ENCODE data around the gene CCDC146. TPM values are rescaled to one million over a fixed set of nuclear protein-coding genes. Genes with fewer than 3 reads are reported as not detected.

CCDC146 gene
- total RNA-seq, 4 donors from 2014 or later: 7.9 to 37.4 (median 26.5) TPM

- in situ Hi-C loops (cut with MboI; ENCODE audit: low pct_ligation_motif_present in 1 of 4, low pct_unique_long_range_greater_than_20kb in 1 of 4, low sequenced_read_pairs in 3 of 4) (no loop called here), intact Hi-C loops (cut with DNase I; ENCODE audit: low total_unique reads) (no loop called here)
- Histone ChIP-seq H3K4me1 (peaks cover 0 to 34% (median 11%) of the 10 kb centered on the region in 4 donors), H3K27ac (no peak overlapping the region), H3K9me3 (no peaks in the 10 kb centered on the region), H3K4me3 (no peak overlapping the region), H3K27me3 (no peaks in the 10 kb centered on the region), H3K36me3 (no peaks in the 10 kb centered on the region)
- DNase-seq: no peak
- no peak for TF ChIP-seq CTCF (IDR thresholded peaks at IDR 0.05)
- no peak for TF ChIP-seq POLR2A (IDR thresholded peaks at IDR 0.05)
- no peak for TF ChIP-seq EP300 (IDR thresholded peaks at IDR 0.05; ENCODE audit: low read depth)
- no peak for TF ChIP-seq POLR2AphosphoS5 (IDR thresholded peaks at IDR 0.05)
- 60 to 83% methylated on average over 1 to 2 of the region's 2 CpGs for WGBS, 2 donors (ENCODE audit: low coverage in 1 of 2)
These were observed 215.1 kb downstream of the CCDC146 start for GRCh38 chr7:77337456-77337990.

GRCh38 chr7:77338260-77338659 is 215.8 kb downstream of the CCDC146 start:
- no peak for DNase-seq
- H3K27me3 ChIP-seq: no peaks in the 10 kb centered on the region
- in situ Hi-C loops (cut with MboI; ENCODE audit: low pct_ligation_motif_present in 1 of 4, low pct_unique_long_range_greater_than_20kb in 1 of 4, low sequenced_read_pairs in 3 of 4) (no loop called here), intact Hi-C loops (cut with DNase I; ENCODE audit: low total_unique reads) (no loop called here)
- peaks cover 0 to 34% (median 11%) of the 10 kb centered on the region in 4 donors for H3K4me1 ChIP-seq
- no peaks in the 10 kb centered on the region for H3K9me3 ChIP-seq
- TF ChIP-seq EP300 (IDR thresholded peaks at IDR 0.05; ENCODE audit: low read depth) (no peak), POLR2A (IDR thresholded peaks at IDR 0.05) (no peak), CTCF (IDR thresholded peaks at IDR 0.05) (no peak), POLR2AphosphoS5 (IDR thresholded peaks at IDR 0.05) (no peak)
- H3K27ac ChIP-seq: no peak overlapping the region
- no peaks in the 10 kb centered on the region for H3K36me3 ChIP-seq
- WGBS, 2 donors (ENCODE audit: low coverage in 1 of 2): 18 to 56% methylated on average over 1 to 4 of the region's 4 CpGs
- H3K4me3 ChIP-seq: no peak overlapping the region

- in situ Hi-C loops (cut with MboI; ENCODE audit: low pct_ligation_motif_present in 1 of 4, low pct_unique_long_range_greater_than_20kb in 1 of 4, low sequenced_read_pairs in 3 of 4) (no loop called here), intact Hi-C loops (cut with DNase I; ENCODE audit: low total_unique reads) (no loop called here)
- 66 to 75% methylated on average over 5 of the region's 5 CpGs for WGBS, 2 donors (ENCODE audit: low coverage in 1 of 2)
- Histone ChIP-seq H3K27ac (no peak overlapping the region), H3K36me3 (no peaks in the 10 kb centered on the region), H3K4me3 (no peak overlapping the region), H3K4me1 (peaks cover 0 to 34% (median 11%) of the 10 kb centered on the region in 4 donors), H3K27me3 (no peaks in the 10 kb centered on the region), H3K9me3 (no peaks in the 10 kb centered on the region)
- TF ChIP-seq EP300 (IDR thresholded peaks at IDR 0.05; ENCODE audit: low read depth): no peak
- no peak for TF ChIP-seq CTCF (IDR thresholded peaks at IDR 0.05)
- no peak for TF ChIP-seq POLR2AphosphoS5 (IDR thresholded peaks at IDR 0.05)
- no peak for TF ChIP-seq POLR2A (IDR thresholded peaks at IDR 0.05)
- DNase-seq: no peak
These were observed 216.6 kb downstream of the CCDC146 start for GRCh38 chr7:77338883-77339629.

- 47 to 49% methylated on average over 5 of the region's 5 CpGs for WGBS, 2 donors (ENCODE audit: low coverage in 1 of 2)
- H3K4me3 ChIP-seq: no peak overlapping the region
- no peaks in the 10 kb centered on the region for H3K27me3 ChIP-seq
- DNase-seq: no peak
- no peaks in the 10 kb centered on the region for H3K36me3 ChIP-seq
- intact Hi-C loops (cut with DNase I; ENCODE audit: low total_unique reads) (loop anchor here (1.0 kb wide), 1 partner anchor 21 kb away; no protein-coding TSS in a partner anchor), in situ Hi-C loops (cut with MboI; ENCODE audit: low pct_ligation_motif_present in 1 of 4, low pct_unique_long_range_greater_than_20kb in 1 of 4, low sequenced_read_pairs in 3 of 4) (no loop called here)
- H3K9me3 ChIP-seq: no peaks in the 10 kb centered on the region
- peaks cover 0 to 34% (median 11%) of the 10 kb centered on the region in 4 donors for H3K4me1 ChIP-seq
- TF ChIP-seq EP300 (IDR thresholded peaks at IDR 0.05; ENCODE audit: low read depth) (no peak), POLR2A (IDR thresholded peaks at IDR 0.05) (no peak), CTCF (IDR thresholded peaks at IDR 0.05) (no peak), POLR2AphosphoS5 (IDR thresholded peaks at IDR 0.05) (no peak)
- no peak overlapping the region for H3K27ac ChIP-seq
These were observed 217.3 kb downstream of the CCDC146 start for GRCh38 chr7:77339726-77340125.

Other genes with a start within 250 kb of the CCDC146 start
- gene SPDYE17, start 90.3 kb upstream of the CCDC146 start, total RNA-seq: not detected
- gene SPDYE18, start 60.1 kb upstream of the CCDC146 start, total RNA-seq: 1 to 10 TPM in 1 of 4 donors, under 1 TPM in 1, not detected in 2; 0.55 to 1.3 TPM
- gene FGL2, start 77.2 kb downstream of the CCDC146 start, total RNA-seq: 10 to 100 TPM; 23.1 to 45.2 (median 33.6) TPM